Epithelial cell of proximal tubule (primary cell): ENCODE results near the gene ZP1. TPM values are rescaled to one million over a fixed set of nuclear protein-coding genes. Genes with fewer than 3 reads are reported as not detected.

ENCODE experiments used
- DNase-seq: peaks from one replicate; pipeline ENCODE4 v3.0.0-alpha.2; 2011; ENCODE audit warnings: low read depth
- H3K4me3 ChIP-seq: 2 replicates; pipeline ENCODE4 v1.5.1; 2011; ENCODE audit warnings: low read depth, mild to moderate bottlenecking, low read length
- CTCF ChIP-seq: conservative IDR thresholded peaks from 2 replicates; pipeline ENCODE4 v1.5.1; 2012; ENCODE audit warnings: low read depth, mild to moderate bottlenecking, low read length
- total RNA-seq: library from RNA; depleted of rRNA; stranded (reverse); fragments of >200 nt; gene quantifications from 2 replicates; pipeline ENCODE4 v1.2.3, GENCODE V29; 2015

The ZP1 gene
- total RNA-seq, 1 donor from 2014 or later: not detected

- no peak for DNase-seq
- no peak for TF ChIP-seq CTCF
- no peak overlapping the region for H3K4me3 ChIP-seq
Observed at GRCh38 chr11:60874421-60875365, 7.4 kb downstream of the ZP1 start.

- no peak overlapping the region for H3K4me3 ChIP-seq
- TF ChIP-seq CTCF: no peak
- no peak for DNase-seq
Observed at GRCh38 chr11:60875366-60876167, 8.2 kb downstream of the ZP1 start.

- TF ChIP-seq CTCF: no peak
- H3K4me3 ChIP-seq: no peak overlapping the region
- DNase-seq: no peak
Observed at GRCh38 chr11:60876168-60876485, 8.8 kb downstream of the ZP1 start.

- TF ChIP-seq CTCF: no peak
- no peak for DNase-seq
- no peak overlapping the region for H3K4me3 ChIP-seq
Observed at GRCh38 chr11:60878245-60879101, 11.1 kb downstream of the ZP1 start.

- no peak for TF ChIP-seq CTCF
- no peak for DNase-seq
- no peak overlapping the region for H3K4me3 ChIP-seq
Observed at GRCh38 chr11:60879104-60879503, 11.8 kb downstream of the ZP1 start.

- DNase-seq: no peak
- no peak for TF ChIP-seq CTCF
- H3K4me3 ChIP-seq: no peak overlapping the region
Observed at GRCh38 chr11:60879971-60880588, 12.7 kb downstream of the ZP1 start.
